GM21786 (cell line): ENCODE measurements around the gene FANCB.

Source experiments
- ATAC-seq: cut with Tn5 transposase; IDR thresholded peaks from one replicate; pipeline ENCODE4 v1.9.1; 2021; ENCODE audit not compliant: unreplicated experiment

Gene FANCB

DNA sequence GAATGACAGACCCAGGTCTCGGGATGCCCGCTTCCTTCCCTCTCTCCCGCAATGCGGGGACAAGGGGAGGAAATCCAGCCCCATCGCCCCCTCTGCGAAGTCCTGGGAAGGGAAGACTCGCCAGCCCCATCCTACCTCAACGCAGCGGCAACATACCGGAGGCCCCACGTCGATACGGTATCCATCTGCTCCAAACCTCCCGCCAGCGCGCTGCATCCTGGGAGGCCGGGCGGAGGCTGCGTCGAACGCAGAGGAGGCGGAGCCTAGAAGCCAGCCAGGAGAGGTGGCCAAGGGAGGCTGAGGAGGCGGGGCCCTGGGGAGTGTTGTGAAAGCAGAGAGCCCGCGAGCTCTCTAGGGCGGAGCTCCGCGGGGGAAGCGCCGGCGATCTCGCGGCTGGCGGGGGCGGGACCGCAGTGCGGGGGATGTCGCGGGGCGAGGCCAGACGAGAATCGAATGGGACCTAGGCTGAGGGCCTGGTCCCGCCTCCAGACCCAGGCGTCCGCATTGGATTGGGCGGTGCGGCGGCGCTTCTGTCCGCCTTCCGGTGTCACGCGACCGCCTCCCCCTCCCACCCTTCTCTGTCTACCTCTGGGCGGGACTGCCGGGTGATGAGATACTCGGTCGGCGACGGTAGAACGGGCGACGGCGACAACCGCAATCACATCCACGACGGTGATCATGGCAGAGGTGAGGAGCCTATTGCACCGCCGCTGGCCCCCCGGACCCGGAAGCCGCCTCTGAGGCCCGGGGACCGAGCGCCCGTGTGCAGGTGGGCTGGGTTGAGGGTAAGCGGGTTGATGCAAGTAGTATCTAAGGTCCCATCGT lies at the start of gene FANCB, which contains the start of gene MOSPD2:
Gene FANCB (minus strand): TSS at position 219 of the 825 bp plus-strand sequence. CDS start 7,559 bp downstream, outside the sequence.
Gene MOSPD2 (plus strand): TSS at position 571 of the 825 bp plus-strand sequence. CDS start 108 bp downstream, at position 679.
- peak; percentile 93 for ATAC-seq

DNA sequence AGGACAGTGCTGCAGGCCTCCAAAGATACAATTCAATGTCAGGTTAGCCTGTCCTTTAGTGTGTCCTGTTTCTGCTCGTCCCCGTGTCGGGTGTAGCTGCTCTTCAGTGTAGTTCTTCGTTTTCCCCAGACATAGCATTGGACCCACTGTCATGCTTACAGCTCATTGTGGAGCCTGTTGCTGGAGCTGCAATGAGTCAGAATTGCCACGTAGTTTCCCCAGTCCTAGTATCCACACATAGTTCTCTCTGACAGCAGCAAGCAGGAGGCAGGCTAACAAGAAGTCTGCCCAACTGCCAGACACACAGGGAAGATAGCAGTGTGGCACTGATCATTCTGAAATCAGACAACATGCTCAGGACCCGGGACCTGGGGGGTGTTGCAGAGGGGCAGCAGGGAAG lies 49.6 kb upstream of the FANCB start:
- no peak for ATAC-seq

DNA sequence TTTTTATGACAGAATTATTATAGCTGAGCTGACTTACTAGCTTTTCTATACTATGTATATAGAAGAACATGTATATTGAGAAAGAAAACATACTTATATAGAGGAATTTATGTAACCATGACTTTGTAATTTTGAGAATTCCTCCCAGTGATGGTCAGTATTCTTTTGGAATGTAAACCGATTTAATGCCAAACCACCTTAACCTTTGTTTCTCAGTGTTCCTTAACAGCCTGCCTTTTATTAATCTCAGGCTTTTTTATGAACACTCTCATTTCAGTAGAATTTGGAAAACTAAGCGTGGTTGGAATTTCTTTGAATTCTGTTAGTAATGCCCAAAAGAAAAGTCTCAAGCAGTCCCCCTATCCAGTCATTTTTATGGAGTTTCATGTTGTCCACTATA lies 47.3 kb upstream of the FANCB start:
- ATAC-seq, result no peak

DNA sequence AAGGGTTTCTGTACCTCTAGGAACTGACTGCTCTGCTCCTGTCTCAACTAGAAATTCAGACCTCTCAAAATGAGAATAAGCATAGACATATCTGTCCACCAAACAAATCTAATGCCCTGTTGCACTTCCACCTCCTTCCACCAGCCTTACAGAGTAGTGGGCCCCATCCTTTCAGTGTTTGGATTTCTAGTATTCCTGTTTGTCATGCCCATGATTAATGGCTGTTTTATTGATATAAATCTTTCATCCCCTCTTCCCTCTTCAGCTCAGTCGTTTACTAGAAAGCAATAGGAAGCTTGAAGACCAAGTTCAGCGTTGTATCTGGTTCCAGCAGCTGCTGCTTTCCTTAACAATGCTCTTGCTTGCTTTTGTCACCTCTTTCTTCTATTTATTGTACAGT lies 46.5 kb upstream of the FANCB start:
- ATAC-seq, result no peak

DNA sequence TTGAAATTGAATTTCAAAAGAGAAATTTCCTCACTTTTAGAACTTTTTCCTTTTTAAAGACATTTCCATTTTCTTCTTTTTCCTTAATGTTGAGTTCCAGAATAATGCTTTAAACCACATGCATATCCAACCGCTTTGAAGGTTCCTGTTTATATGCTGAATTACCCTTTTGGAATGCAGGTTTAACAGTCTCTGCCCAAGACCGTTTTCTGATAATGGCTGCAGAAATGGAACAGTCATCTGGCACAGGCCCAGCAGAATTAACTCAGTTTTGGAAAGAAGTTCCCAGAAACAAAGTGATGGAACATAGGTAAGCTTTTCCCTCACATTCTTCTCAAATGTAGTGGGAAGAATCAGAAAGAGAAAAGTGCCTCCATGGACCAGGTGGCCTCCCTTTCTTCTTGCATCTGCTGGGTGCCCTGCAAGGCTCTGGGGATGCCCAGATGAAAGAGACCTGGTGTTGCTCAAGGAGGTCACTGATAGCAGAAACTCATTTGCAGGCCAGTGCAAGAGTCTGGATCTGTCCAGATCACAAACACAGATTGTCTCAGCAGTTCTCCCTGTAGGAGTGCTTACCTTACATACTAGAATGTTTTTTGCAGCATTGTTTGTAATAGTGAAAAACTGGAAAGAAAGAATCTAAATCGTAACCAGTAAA lies 43.3 kb upstream of the FANCB start:
- no peak for ATAC-seq

DNA sequence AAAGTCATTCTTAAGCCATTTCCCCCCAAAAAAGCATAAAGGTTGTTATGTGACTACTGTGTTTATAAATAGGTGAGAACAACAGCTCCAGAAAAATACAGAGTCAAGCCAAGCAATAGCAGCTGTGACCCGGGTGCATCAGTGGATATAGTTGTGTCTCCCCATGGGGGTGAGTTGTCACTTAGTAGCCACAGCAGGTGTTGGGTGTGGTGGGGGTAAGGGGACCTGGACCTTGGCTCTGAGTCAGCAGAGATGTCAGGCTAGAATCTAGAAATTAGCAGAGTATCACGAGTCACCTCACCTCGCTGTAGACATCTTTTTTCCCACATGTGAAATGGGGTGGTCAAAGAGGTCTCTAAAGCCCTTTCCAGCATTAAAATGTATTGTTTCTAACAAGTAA lies 42.7 kb upstream of the FANCB start:
- no peak for ATAC-seq

DNA sequence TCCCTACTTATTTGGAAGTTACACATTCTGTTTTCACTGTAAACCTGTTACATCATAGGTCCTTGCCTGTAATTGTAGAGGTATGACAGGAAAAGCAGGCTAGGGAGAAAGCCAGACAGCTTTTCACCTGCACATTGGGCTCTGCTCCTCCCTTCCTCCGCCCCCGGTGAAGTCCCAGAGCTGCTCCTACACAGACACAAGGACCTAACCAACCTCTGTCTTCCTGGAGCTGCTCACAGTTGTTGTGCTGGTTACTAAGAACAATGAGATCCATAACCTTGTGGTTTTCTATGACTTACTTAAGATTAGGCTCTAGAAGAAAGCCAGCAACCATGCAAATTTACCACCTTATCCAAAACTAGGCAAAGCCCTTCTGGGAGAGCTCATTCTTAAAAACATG lies 40.4 kb upstream of the FANCB start:
- ATAC-seq, result no peak

DNA sequence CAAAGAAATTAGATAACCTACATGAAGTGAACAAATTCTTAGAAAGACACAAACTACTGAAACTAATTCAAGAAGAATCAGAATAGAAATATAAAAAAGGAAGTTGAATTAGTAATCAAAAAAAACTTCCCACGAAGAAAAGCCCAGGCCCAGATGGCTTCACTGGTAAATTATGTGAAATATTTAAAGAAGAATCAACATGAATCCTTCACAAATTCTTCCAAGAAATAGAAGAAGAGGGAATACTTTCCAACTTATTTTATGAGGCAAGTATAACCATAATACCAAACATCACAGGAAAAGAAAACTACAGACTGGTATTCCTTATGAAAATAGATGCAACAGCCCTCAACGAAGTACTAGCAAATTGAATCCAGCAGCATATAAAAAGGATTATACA lies 31.0 kb upstream of the FANCB start:
- no peak for ATAC-seq

DNA sequence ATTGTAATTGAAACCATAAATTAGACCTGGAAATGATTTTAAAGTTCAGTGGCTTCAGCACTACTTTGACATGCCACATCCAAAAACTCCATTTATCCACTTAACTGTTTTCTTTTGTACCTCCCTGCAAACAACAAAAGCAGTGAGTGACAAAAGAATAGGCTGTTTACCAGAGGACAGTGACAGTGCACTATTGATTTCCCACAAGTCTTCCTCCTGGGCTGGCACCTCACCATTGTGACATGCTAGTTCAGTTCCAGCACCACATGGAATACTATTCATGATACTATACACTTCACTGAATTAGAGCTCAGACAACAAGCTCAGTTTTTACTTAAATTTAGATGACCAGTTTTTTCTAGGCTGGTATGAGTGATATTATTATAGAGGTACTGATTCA lies 29.7 kb upstream of the FANCB start:
- no peak for ATAC-seq

DNA sequence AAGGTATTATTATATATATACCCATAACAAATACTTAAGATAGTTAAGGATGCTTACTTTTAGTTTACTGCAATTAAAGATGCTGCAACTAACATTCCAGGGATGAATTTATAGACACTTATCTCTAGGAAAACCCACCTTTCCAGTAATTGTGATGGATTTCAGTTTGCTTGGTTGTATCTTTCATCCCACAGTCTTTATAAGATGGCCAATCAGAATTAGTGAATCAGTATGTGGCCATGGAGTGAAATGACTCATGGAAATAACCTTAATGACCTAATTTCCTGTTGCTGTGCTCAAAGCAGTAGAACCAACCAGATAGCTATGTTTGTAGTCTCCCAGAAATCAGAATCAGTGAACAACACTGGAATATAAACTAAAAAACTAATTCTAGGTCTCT lies 26.7 kb upstream of the FANCB start:
- ATAC-seq, result peak; percentile 70

DNA sequence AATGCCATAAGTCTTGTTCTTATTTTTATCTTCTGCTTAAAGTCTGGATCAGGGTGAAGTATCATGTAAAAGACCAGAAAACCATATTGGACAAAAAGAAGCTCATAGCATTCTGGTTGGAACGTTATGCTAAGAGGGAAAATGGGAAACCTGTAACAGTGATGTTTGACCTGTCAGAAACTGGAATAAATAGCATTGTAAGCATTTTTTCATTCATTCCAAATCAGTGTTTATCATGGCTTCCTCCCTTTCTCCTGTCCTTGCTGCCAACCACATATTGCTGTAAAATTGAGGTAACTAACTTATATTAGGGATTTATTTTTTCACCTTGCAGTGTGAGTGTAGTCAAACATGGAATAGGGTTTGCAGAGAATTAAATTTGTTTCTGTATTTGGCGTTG lies 24.2 kb upstream of the FANCB start:
- no peak for ATAC-seq

DNA sequence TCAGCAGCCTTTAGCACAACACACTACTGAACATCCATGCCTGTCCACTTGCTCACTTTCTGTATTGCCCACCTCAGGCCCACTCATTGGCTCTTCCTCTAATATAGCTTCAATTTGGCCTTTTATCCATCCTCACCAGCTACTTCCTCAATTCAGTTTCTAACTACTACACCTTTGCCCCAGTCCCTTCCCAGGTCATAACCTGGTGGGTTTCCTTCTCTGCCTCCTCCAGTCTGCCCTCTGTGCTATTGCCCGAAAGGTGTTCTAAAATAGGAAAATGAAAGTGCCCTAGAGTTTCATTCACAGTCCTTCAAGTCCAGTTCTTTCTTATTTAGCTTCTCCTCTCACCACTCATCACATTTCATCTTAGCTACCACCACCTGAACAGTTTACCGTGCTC lies 23.4 kb upstream of the FANCB start:
- peak; percentile 51 for ATAC-seq

DNA sequence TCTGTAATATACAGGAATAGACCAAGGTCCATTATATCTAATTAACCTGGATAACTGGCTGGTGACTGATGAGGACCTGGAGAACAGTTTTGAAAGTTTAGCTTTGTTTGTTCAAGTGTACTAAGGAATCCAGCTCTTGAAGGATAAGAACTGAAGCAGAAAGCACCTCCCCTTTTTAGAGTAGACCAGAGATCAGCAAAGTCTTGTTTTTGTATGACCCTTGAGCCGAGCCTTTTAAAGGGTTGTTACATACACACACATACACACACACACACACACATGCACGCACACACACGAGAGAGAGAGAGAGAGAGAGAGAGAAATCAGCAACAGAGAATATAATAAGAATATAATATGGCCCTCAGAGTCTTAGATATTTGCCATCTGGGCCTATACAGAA lies 13.4 kb upstream of the FANCB start:
- no peak for ATAC-seq

DNA sequence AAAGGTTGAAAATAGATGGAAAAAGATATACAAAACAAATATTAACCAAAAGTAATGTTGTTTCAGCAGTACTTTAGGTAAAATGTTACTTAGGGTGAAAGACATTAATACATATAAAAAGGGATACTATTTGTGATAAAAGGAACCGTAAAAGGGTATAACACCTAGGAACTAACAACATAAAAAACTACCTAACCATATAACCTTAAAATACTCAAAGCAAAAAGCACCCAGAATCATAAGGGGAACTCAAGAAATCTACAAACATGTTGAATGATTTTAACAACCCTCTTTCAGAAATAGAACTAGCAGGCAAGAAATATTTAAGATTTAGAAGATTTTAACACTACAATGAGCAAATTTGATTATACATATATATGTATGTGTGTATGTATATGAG lies 11.8 kb upstream of the FANCB start:
- ATAC-seq, result no peak

DNA sequence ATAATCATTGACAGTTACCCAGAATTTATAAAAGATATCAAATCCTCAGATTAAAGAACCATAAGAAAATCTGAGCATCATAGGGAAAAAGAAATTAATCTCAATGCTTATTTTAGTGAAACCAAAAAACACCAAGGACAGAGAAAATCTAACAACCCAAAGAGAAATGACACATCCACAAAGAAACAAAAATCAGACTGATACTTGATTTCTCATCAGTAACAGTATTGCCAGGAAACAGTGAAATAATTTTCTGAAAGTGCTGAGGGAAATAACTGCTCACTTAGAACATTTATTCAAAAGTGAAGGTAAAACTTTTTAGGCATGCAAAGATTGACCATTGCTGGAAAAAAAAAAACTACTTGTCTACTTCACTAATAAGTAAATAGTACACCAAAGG lies 11.0 kb upstream of the FANCB start:
- ATAC-seq, result no peak

DNA sequence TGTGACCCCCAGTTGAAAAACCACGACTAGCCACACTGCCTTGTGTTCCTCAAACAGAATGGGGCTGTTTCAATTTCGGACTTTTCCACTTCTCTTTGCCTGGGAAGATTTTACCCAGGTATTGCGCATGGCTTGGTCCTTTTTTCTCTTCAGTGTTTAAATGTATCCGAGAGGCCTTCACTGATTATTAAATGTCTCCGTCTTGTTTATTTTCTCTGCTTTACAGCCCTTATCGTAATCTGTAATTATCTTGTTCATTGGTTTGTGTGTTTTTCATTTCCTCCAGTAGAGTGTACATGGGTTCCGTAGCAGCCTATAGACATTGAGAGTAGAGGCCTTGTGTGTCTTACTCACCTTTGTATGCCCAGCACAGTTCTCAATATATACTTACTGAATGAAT lies 2.8 kb upstream of the FANCB start:
- no peak for ATAC-seq

DNA sequence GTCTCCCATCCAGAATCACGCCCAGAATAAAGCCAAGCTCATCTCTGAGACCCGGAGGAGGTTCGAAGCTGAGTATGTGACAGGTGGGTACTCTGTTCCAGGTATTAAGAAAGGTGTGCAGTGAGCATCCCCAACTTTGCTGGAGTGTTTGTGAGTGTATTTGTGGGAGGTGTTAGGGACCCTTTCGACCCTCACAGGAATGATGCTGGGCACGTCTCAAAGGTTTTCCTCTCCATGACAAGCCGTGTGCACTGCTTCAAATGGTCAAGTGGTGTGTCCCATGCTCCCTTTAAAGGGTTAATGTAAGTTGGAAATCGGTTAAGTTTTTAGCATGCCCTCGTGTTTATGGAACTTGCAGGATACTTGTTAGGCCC lies 794 bp upstream of the FANCB start:
- no peak for ATAC-seq

DNA sequence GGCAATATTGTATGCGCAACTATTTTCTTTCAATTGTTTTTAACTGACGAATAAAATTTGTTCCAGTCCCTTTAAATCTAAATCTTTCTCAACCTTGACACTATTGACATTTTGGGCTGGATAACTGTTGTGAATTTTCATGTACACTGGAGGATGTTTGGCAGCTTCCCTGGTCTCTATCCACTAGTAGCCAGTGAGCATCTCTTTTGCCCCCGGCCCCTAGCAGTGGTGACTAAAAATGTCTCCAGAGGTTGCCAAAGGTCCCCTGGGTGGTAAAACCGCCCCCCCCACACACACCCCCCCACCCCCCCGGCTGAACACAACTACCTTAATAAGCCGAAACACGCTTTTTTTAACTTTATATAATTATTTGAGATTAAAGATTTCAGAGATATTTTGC lies 514 bp downstream of the FANCB start:
- ATAC-seq, result no peak

DNA sequence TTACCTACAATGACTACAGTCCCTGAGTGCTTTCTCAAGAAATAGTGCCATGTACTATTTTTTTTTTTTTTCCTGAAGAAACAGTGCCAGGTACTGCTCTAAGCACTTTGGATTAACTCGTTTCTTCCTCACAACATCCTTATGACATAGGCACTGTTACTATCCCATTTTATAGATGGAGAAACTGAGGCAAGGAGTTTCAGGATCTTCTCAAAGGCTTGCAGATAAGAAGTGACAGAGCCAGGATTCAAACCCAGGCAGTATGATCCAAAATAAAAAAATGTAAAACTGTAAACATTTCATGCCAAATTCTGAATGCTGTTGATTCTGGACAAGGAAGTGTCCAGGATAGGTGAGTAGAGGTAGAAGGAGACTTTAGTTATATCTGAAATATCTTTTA lies 1.1 kb downstream of the FANCB start:
- no peak for ATAC-seq

DNA sequence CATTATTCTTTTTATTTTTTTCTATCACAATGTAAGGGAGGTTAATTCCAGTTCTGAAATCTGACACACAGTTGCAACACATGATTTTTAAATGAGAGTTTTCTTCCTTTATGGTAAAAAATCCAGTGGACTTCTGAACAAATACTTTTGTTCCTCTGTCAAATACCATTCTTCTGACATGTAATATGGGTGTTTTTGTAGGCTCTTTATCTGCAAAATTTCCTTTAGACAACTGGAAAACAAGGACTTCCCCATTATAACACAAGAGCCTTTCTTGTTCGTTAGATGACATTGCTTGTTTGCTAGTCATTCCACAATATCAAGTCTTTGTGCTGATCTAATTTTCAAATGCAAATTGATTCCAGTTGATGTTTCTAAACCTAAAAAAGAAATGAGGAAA lies 7.7 kb downstream of the FANCB start:
- ATAC-seq, result no peak

DNA sequence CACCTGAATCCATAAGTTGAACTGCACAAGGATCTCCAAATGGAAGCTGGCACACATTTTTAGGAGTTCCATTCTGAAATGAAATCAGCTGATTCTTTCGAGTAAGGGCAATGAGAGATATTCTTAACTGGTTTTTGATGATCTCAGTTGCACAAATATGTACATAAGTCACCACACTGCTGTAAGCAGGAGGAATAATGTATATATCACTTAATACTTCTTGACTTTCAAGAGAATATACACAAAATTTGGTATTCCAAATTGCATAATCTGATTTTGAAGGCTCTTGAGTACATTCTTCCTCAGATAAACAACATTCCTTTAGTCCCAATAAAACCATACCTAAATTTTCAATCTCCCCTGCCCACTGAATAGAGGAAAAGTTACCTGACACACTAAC lies 8.2 kb downstream of the FANCB start:
- ATAC-seq, result no peak

DNA sequence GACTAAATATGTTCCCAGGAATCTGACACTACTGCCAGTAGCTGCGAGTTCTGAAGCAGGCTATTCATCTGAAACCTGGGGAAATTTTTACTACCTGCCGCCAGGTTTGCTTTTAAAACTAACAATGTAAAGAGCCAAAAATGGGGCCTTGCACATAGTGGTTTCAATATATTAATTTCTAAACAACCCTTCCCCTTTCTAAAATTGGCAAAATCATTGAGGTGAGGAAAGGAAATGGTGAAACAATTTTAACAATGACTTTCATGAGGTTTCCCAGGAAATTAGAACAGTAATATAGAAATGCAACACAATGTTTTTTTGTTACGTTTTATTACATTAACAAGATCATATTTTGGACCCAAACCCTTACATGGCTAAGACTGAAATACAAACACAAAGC lies 21.3 kb downstream of the FANCB start:
- no peak for ATAC-seq

DNA sequence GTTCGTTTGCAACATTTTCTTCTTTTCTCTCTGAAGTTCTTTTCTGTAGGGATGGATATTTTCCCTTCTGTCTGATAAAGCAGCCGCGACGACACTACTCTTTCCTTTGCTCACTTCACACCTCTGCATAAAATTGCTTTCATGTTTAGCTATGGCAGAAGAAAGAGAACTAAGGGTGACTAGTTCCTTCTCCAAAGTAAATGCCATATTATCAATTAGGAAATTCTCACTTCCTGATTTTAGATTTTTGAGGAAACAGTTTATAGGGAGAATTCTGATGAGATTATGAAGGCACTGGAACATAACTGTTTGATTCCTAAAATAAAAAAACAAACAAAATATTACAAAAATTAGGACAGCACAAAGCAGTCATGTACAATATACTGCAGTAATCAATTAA lies 29.2 kb downstream of the FANCB start:
- no peak for ATAC-seq
